Measurements from ENCODE around the gene MRI1.

Gene MRI1

GRCh38 chr19:13764101-13764807, at the start of gene MRI1:
MRI1 (plus strand) TSS chr19:13764522; CDS start chr19:13764589, 67 bp downstream.
- peak; percentile 90 for DNase-seq (ENCODE audit: extremely low spot score)
- ChIA-PET POLR2A (interaction anchor here (0.5 to 1.1 kb wide), 4 partner anchors 19 to 615 kb away, joined by 3 to 4 read pairs (median 3); no protein-coding TSS in a partner anchor), CTCF (interaction anchor here (1.1 kb wide), 1 partner anchor 16 kb away, joined by 3 read pairs; a partner anchor contains a TSS)
- TF ChIP-seq CTCF (IDR thresholded peaks at IDR 0.05; ENCODE audit: control extremely low read depth, extremely low read depth, low read depth, missing control alignments): no peak

DNA sequence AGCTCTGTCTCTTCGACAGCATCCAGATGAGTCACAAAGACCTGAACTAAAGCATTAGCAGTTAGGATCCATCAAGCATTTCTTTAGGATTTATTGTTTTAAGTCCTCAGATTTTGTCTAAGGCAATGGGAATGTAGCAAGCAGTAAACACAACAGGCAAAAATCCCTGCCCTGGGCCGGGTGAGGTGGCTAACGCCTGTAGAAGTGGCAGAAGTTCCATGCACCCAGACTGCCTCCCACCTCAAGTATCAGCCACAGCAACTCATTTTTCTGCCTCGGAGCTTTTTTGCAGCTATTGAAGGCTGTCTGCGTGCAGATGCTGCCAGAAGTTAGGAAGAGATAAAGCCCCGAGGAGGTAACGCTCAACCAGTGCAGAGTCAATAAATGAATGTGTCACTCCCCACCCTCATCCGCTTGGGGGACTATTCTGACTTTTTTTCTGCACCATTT, 47.1 kb upstream of the MRI1 start:
- ChIA-PET CTCF (interaction anchor here (1.4 to 2.0 kb wide), 3 partner anchors 9 to 454 kb away, joined by 3 to 6 read pairs (median 5); no protein-coding TSS in a partner anchor), POLR2A (no interaction called here)
- no peak for DNase-seq (ENCODE audit: extremely low spot score)
- no peak for TF ChIP-seq CTCF (IDR thresholded peaks at IDR 0.05; ENCODE audit: control extremely low read depth, extremely low read depth, low read depth, missing control alignments)

DNA sequence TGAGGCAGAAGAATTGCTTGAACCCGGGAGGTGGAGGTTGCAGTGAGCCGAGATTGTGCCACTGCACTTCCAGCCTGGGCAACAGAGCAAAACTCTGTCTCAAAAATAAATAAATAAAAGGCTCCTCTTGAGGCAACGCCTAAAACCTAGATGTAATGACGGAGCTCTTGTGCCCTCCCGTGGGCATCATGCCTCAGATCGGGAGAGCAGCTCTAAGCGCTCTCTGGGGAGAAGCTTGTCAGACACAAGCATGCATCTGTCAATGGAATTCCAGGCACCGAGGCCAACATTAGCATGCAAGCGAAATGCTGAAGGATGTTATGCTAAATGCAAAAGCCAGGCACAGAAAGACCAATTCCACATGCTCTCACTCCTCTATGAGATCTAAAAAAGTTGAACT, 45.6 kb upstream of the MRI1 start:
- POLR2A ChIA-PET: no interaction called here
- no peak for TF ChIP-seq CTCF (IDR thresholded peaks at IDR 0.05; ENCODE audit: control extremely low read depth, extremely low read depth, low read depth, missing control alignments)
- no peak for DNase-seq (ENCODE audit: extremely low spot score)
- CTCF ChIA-PET: no interaction called here

DNA sequence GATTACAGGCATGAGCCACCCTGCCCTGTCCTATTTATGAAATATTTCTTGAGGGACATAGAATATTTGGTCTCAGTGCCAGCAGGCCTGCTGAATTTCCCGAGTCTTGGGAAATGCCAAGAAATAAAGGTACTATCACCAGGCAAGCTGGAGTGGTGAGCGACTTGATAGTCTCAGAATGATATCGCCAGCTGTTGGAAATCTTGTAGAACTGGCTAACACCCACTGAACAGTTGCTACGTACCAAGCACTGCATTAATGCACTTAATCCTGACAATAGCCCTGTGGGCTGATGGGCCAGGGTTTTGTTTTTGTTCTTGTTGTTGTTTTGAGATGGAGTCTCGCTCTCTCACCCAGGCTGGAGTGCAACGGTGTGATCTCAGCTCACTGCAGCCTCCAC, 42.2 kb upstream of the MRI1 start:
- DNase-seq (ENCODE audit: extremely low spot score): no peak
- no peak for TF ChIP-seq CTCF (IDR thresholded peaks at IDR 0.05; ENCODE audit: control extremely low read depth, extremely low read depth, low read depth, missing control alignments)
- ChIA-PET POLR2A (no interaction called here), CTCF (interaction anchor here (1.3 to 2.4 kb wide), 4 partner anchors 16 to 324 kb away, joined by 3 to 10 read pairs (median 5); no protein-coding TSS in a partner anchor)

- TF ChIP-seq CTCF (IDR thresholded peaks at IDR 0.05; ENCODE audit: control extremely low read depth, extremely low read depth, low read depth, missing control alignments): no peak
- ChIA-PET POLR2A (no interaction called here), CTCF (no interaction called here)
- DNase-seq (ENCODE audit: extremely low spot score): no peak
These were observed 41.1 kb upstream of the MRI1 start for GRCh38 chr19:13723206-13723605.

GRCh38 chr19:13726323-13726722, 38.0 kb upstream of the MRI1 start:
- POLR2A ChIA-PET: interaction anchor here (0.7 kb wide), 1 partner anchor 690 kb away, joined by 4 read pairs; no protein-coding TSS in a partner anchor

More at GRCh38 chr19:13726323-13726722, 38.0 kb upstream of the MRI1 start:
- DNase-seq (ENCODE audit: extremely low spot score): no peak
- CTCF ChIA-PET: interaction anchor here (1.3 to 1.8 kb wide), 2 partner anchors 9 to 135 kb away, joined by 3 to 5 read pairs; no protein-coding TSS in a partner anchor
- no peak for TF ChIP-seq CTCF (IDR thresholded peaks at IDR 0.05; ENCODE audit: control extremely low read depth, extremely low read depth, low read depth, missing control alignments)
